NCI-H82 treated with DMSO at 0.1 percent for 48 hours (cell line): ENCODE data around the gene RGS10.
"Not testable (repeated sequence)": the region's sequence is repeated elsewhere in the genome, so short reads cannot be mapped to it uniquely, and the experiment has no call there.

Experiments
- DNase-seq: peaks from one replicate; lab custom pipeline; 2025; ENCODE audit not compliant: unreplicated experiment; lab: John Stamatoyannopoulos, UW

Gene RGS10

GRCh38 chr10:119539359-119539825 is 3.1 kb downstream of the RGS10 start:
- no peak for DNase-seq

GRCh38 chr10:119538632-119539358 is 3.7 kb downstream of the RGS10 start:
- DNase-seq: no peak

- DNase-seq: no peak
Observed at GRCh38 chr10:119537953-119538630, 4.4 kb downstream of the RGS10 start.

GRCh38 chr10:119536508-119537025 is 6.0 kb downstream of the RGS10 start:
- peak; percentile 22 for DNase-seq

GRCh38 chr10:119535837-119536507 is 6.5 kb downstream of the RGS10 start:
- DNase-seq: no peak

GRCh38 chr10:119535305-119535704 is 7.2 kb downstream of the RGS10 start:
- DNase-seq: no peak

- no peak for DNase-seq
Observed at GRCh38 chr10:119533473-119533872, 9.0 kb downstream of the RGS10 start.

GRCh38 chr10:119532791-119533190 is 9.7 kb downstream of the RGS10 start:
- DNase-seq: not testable (repeated sequence)

GRCh38 chr10:119532251-119532650 is 10.3 kb downstream of the RGS10 start:
- DNase-seq: not testable (repeated sequence)

- DNase-seq: no peak
Observed at GRCh38 chr10:119531067-119531466, 11.5 kb downstream of the RGS10 start.

- DNase-seq: not testable (repeated sequence)
Observed at GRCh38 chr10:119528663-119529237, 13.8 kb downstream of the RGS10 start.

- no peak for DNase-seq
Observed at GRCh38 chr10:119526621-119527592, 15.6 kb downstream of the RGS10 start.

- no peak for DNase-seq
Observed at GRCh38 chr10:119526149-119526548, 16.4 kb downstream of the RGS10 start.

- no peak for DNase-seq
Observed at GRCh38 chr10:119525116-119525515, 17.4 kb downstream of the RGS10 start.

GRCh38 chr10:119524720-119525070 is 17.8 kb downstream of the RGS10 start:
- no peak for DNase-seq

- DNase-seq: no peak
Observed at GRCh38 chr10:119523895-119524719, 18.4 kb downstream of the RGS10 start.

GRCh38 chr10:119522747-119523426 is 19.6 kb downstream of the RGS10 start:
- DNase-seq: no peak

GRCh38 chr10:119521443-119522204 is 20.9 kb downstream of the RGS10 start:
- no peak for DNase-seq
